ENCODE measurements around the gene S100A7.
"Not testable (repeated sequence)": the region's sequence is repeated elsewhere in the genome, so short reads cannot be mapped to it uniquely, and the experiment has no call there.

S100A7 gene

DNA sequence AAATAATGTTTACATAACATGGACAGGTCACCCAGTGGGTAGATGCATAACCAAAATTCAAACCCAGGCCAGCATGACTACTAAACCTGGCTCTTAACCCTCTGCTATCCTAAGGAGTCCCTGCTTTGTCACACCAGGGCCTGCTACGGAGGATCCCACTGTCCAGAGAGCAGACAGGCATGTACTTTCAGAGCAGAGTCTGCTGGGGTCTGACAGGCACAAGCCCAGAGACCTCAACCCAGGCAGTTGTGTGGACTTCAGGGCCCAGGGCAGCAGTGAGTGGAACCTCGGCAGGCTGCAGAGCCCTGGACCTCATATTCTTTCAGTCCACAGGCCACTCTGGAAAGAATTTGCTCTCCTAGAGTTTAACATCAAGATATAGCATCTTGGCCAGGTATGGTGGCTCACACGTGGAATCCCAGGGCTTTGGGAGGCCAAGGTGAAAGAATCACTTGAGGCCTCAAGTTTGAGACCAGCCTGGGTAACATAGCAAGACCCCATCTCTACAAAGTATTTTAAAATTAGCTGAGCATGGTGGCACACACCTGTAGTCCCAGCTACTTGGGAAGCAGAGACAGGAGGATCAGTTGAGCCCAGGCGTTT is 16.1 kb upstream of the S100A7 start:
- DNase-seq (ENCODE audit: low spot score), result no peak

- DNase-seq (ENCODE audit: low spot score), result no peak
Observed at GRCh38 chr1:153475282-153475681, 14.8 kb upstream of the S100A7 start.

DNA sequence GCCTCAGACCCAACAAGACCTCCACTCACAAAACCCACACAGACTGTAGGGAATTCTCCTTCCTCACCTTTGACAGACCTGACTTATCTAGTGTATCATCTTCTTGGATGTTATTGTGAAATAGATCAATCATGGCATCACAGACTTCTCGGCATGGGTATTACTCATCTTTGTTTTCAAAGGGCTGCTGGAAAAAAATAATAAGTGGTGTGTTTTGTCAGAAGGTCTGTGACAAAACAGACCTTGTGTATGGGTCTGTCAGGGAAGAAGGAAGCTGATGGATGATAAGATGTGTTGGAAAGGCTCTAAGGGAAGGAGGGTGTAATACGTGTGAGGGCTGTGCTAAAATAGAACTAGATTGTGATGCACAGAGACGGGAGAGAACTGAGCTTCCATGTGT is 13.9 kb upstream of the S100A7 start:
- no peak for DNase-seq (ENCODE audit: low spot score)

DNA sequence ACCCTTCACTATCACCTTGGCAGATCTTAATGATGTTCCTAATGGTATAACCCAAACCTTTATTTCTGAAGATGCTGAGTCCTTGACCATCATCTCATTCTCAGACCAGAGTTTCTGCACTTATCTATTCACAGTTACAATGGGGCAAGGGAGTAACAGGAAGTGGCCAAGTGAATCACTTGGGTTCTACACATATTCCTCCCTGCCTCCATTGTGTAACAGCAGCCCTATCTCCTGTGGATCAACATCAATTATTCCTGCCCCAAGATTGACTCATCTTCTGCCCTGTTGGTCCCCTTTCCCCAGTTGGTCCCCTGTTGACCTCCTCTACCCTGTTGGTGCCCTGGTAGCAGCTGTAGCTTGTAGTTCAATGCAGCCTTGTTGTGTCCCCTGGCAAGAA is 10.3 kb upstream of the S100A7 start:
- DNase-seq (ENCODE audit: low spot score), result no peak

DNA sequence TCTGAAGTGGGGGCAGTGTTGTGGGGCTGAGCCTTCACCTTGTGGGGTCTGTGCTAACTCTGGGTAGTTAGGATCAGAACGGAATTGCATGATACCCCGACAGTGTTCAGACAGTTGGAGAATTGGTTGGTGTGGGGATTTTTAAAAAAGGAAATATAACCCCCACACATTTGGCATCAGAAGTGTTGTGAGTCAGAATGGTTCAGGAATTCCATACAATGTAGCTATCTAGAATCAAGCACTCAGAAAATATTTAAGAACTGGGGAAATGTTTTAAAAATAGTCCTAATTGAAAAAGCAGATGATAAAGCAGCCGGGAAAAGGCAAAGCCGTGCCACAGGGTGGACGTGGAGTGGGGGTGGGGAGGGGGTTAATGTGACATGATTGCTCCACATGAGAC is 6.5 kb upstream of the S100A7 start:
- DNase-seq (ENCODE audit: low spot score), result no peak

DNA sequence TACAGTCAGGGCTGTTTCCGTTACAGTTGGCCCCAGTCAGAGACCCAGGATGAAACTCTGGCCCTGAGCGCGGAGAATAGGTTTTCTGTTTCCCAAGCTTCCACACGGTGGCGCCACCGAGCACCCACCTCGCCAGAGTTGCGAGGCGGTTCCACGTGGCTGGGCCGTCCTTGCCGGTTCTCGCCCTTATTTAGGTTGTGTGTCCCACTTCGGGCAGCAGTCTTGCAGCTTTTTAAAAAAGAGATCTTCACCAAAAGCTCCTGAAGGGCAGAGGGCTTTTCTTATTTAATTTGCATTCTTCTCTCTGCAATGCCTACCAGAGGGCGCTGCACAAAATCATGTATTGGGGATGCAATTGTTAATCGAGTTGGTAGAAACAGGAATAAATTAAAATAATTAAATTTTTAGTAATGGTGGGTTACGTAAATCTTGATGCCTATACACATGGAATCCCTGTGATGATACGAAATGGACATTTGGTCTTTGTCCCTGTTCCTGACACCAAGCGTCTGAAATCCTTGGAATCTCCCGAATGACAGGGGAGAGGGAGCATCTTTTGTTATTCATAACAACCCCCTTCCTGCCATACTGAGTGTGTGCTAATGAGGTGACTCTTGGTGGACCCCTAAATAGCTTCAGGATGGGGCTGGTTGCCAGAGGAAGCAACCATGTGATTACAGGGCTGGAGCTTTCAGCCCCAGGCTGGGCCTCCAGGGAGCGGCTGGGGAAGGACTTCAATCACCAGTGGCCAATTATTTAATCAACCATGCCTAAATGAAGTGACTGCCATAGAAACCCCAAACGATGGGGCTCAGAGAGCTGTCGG is 5.6 kb upstream of the S100A7 start:
- peak; percentile 54 for DNase-seq (ENCODE audit: low spot score)

DNA sequence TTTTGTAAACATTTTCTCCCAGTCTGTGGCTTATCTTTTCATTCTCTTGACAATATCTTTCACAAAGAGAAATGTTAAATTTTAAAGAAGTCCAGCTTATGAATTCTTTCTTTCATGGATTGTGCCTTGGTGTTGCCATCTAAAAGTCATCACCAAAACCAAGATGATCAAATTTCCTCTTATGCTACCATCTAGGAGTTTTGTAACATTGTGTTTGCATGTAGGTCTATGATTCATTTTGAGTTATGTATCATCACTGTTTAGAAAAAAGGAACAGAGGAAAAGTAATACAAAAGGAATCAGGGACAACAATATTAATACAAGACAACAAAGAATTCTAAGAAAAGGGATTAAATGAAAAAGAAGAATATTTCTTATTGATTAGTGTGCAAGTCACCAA is 2.3 kb upstream of the S100A7 start:
- DNase-seq (ENCODE audit: low spot score), result not testable (repeated sequence)

GRCh38 chr1:153459655-153460054 is 796 bp downstream of the S100A7 start:
- no peak for DNase-seq (ENCODE audit: low spot score)

- DNase-seq (ENCODE audit: low spot score), result no peak
Observed at GRCh38 chr1:153456396-153456795, 4.1 kb downstream of the S100A7 start.

DNA sequence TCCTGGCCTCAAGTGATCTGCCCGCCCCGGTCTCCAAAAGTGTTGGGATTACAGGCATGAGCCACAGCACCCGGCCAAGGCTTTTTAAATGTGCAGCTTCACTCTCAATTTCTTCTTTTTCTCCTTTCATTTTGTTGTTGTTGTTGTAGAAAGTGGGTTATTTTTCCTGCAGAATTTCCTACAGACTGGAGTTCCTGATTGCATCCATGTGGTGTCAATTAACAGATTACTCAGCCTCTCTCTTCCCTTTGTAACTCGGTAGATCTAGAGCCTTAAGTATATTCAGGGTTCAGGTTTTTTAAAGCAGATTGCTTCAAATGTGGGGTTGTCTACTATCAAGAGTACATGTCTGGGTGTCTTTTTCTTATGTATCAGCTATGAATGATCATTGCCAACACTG is 11.6 kb downstream of the S100A7 start:
- not testable (repeated sequence) for DNase-seq (ENCODE audit: low spot score)

DNA sequence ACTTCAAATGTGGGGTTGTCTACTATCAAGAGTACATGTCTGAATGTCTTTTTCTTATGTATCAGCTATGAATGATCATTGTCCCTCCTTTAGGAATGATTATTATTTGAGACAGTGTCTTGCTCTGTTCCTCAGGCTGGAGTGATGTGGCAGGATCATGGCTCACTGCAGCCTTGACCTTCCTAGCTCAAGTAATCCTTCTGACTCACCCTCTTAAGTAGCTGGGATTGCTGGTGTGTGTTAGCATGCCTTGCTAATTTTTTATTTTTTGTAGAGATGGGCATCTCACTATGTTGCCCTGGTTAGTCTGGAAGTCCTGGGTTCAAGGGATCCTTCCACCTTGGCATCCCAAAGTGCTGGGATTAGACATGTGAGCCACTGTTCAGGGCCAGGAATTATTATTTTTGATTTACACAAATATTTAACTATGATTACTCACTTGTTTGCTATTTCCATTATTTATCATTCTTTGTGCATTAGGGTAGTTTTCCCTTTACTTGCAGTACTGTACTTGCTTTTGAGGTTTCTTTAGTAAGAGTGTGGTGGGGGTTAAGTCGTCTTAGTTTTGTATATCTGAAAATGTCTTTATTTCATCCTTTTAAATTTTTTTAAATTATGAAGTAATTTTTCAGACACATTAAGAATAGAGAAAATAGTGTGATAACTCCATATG is 12.8 kb downstream of the S100A7 start:
- no peak for DNase-seq (ENCODE audit: low spot score)

- no peak for DNase-seq (ENCODE audit: low spot score)
Observed at GRCh38 chr1:153444078-153444477, 16.4 kb downstream of the S100A7 start.

- no peak for DNase-seq (ENCODE audit: low spot score)
Observed at GRCh38 chr1:153443486-153443885, 17.0 kb downstream of the S100A7 start.

GRCh38 chr1:153441238-153441755 is 19.2 kb downstream of the S100A7 start:
- DNase-seq (ENCODE audit: low spot score), result no peak

GRCh38 chr1:153439273-153439672 is 21.2 kb downstream of the S100A7 start:
- no peak for DNase-seq (ENCODE audit: low spot score)

DNA sequence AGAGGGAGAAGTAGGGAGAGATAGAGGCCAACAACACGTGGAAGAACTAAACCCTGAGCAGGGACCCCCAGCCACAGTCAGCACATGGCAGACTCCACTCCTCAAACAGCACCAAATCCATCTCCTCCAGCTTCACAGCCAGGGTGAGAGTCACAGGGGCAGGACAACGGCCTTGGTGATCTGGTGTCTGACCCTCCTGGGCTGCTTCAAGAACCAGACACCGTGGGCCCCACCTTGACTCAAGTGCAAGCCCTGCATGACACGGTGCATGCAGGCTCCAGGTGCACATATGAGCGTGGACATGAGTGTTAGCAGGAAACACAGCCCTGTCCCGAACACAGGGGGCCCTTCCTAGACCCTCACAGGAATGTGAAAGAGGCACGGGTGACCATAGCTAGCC is 21.9 kb downstream of the S100A7 start:
- DNase-seq (ENCODE audit: low spot score), result no peak

DNA sequence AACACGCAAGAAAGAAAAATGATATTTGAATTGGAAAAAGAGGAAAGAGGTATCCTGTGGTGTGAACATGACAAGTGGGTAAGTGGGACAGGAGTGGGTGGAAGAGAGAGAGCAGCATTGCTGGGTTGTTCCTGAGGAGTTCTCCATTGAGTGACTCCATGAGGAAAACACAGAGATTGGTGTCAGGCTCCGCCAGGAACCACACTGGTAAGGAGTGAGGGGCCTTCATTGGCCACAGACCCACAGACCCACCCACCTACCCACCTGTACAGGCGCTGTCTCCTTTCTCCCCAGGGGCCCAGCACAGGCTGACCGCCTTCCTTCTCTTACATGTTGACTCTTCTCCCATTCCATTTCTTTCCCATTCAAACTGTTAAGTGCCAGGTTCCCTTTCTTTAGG is 23.2 kb downstream of the S100A7 start:
- no peak for DNase-seq (ENCODE audit: low spot score)

DNA sequence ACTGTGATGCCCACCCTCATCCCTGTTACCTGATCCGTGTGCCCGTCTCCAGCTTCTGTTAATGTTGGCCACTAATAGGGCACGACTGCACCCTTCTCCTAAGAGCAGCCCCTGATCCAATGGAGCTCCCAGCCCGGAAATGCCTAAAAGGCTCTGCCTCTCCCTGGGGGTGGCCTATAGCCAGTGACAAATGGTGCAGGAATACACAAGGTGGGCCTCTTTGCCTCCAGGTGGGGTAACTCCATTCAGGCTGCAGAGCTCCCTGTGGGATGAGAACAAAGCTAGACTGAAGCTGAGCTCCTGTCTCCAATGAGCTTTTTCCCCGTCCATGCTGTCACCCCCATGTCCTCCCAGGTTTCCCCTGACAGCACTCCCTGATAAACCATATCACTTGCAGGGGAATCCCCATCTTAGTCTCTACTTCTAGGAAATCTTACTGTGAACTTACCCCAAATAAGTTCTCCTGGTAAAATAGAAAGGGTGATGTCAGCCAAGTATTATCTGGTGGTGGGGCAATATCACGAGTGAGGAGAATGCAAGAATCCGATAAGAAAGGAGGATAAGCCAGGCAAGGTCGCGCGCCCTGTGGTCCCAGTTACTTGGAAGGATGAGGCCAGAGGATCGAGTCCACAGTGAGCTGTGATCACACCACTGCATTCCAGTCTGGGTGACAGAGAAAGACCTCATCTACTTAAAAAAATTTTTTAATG is 25.6 kb downstream of the S100A7 start:
- DNase-seq (ENCODE audit: low spot score), result no peak

GRCh38 chr1:153432874-153433681 is 27.4 kb downstream of the S100A7 start:
- no peak for DNase-seq (ENCODE audit: low spot score)

GRCh38 chr1:153431928-153432327 is 28.5 kb downstream of the S100A7 start:
- no peak for DNase-seq (ENCODE audit: low spot score)

DNA sequence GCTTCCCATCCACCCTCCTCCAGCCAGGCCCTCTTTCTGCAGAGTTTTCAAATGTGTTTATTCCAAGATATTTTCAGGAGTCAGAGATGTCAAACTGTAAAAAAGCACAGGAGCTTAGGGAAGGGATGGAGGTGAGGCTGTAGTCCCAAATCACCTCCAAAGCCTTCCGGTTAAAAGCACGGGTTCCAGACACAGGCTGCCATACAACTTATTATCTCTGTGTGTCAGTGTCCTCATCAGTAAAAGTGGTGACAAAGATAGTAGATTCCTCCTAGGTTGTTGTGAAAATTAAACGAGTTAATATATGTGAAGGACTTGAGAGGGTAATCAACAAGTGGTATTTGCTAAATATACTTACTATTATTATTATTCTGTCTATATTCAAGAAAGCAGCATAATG is 29.0 kb downstream of the S100A7 start:
- no peak for DNase-seq (ENCODE audit: low spot score)

- DNase-seq (ENCODE audit: low spot score), result no peak
Observed at GRCh38 chr1:153431002-153431401, 29.4 kb downstream of the S100A7 start.
